ENCODE data around the gene RASSF4. TPM values are rescaled to one million over a fixed set of nuclear protein-coding genes. Genes with fewer than 3 reads are reported as not detected.

Gene RASSF4
- total RNA-seq, 1 experiment from 2014 or later: not detected

DNA sequence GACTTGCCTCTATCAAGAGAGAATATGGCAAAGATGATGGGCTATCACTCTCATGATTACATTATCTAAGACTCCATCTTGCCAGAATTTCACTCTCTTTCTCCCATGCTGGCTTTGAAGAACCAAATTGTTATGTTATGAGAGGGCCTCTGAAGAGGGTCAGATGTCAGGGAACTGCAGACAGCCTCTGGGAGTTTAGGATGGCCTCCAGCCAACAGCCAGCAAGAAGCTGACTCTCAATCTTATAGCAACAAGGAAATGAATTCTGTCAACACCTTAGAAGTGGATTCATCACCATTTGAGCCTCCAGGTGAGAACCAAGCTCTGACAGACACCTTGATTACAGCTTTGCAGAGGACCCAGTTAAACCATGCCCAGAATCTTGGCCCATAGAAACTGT is 74.7 kb downstream of the RASSF4 start:
- ChIA-PET POLR2A (no interaction called here), CTCF (no interaction called here)
- H3K36me3 Mint-ChIP-seq (ENCODE audit: insufficient read depth, unreplicated experiment): peaks cover 7% of the 10 kb centered on the region
- peak; percentile 14 for DNase-seq (ENCODE audit: unreplicated experiment)
- TF ChIP-seq, protein P1, sequence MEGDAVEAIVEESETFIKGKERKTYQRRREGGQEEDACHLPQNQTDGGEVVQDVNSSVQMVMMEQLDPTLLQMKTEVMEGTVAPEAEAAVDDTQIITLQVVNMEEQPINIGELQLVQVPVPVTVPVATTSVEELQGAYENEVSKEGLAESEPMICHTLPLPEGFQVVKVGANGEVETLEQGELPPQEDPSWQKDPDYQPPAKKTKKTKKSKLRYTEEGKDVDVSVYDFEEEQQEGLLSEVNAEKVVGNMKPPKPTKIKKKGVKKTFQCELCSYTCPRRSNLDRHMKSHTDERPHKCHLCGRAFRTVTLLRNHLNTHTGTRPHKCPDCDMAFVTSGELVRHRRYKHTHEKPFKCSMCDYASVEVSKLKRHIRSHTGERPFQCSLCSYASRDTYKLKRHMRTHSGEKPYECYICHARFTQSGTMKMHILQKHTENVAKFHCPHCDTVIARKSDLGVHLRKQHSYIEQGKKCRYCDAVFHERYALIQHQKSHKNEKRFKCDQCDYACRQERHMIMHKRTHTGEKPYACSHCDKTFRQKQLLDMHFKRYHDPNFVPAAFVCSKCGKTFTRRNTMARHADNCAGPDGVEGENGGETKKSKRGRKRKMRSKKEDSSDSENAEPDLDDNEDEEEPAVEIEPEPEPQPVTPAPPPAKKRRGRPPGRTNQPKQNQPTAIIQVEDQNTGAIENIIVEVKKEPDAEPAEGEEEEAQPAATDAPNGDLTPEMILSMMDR (IDR thresholded peaks at IDR 0.05; ENCODE audit: unreplicated experiment): no peak
- no peak overlapping the region for H3K27ac Mint-ChIP-seq (ENCODE audit: low read depth, unreplicated experiment)
- BruUV-seq (replicated peaks): no TSS peak
- no peaks in the 10 kb centered on the region for H3K4me1 Mint-ChIP-seq (ENCODE audit: insufficient read depth, unreplicated experiment)
- intact Hi-C loops (cut with micrococcal nuclease): no loop called here
- no peaks in the 10 kb centered on the region for H3K27me3 Mint-ChIP-seq (ENCODE audit: insufficient read depth, unreplicated experiment)
- H3K9me3 Mint-ChIP-seq (ENCODE audit: unreplicated experiment): peaks cover 20% of the 10 kb centered on the region
- no peak overlapping the region for H3K4me3 Mint-ChIP-seq (ENCODE audit: unreplicated experiment)

DNA sequence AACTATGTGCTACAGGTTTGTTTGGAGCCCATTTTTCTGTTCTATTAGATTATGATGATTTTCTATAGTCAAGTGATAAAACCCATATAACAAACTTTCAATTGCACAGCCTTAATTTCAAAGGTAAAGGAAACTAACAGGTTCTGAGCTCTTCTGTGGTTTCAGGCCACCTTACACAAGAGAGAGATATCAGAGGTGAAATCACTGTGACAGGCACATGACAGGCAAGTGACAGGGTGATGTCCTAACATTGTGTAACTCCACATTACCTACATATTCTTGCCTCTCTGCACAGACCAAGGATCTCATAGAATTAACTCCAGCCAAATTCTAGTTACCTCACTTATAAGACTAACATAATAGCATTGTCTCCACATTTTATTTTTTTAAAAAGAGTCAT is 76.1 kb downstream of the RASSF4 start:
- ChIA-PET CTCF (interaction anchor here (0.6 kb wide), 1 partner anchor 1525 kb away, joined by 3 read pairs; no protein-coding TSS in a partner anchor), POLR2A (interaction anchor here (0.9 kb wide), 1 partner anchor 14 kb away, joined by 3 read pairs; no protein-coding TSS in a partner anchor)
- no peak overlapping the region for H3K27ac Mint-ChIP-seq (ENCODE audit: low read depth, unreplicated experiment)
- H3K36me3 Mint-ChIP-seq (ENCODE audit: insufficient read depth, unreplicated experiment): no peaks in the 10 kb centered on the region
- BruUV-seq (replicated peaks): no TSS peak
- H3K9me3 Mint-ChIP-seq (ENCODE audit: unreplicated experiment): peaks cover 10% of the 10 kb centered on the region
- intact Hi-C loops (cut with micrococcal nuclease): no loop called here
- no peak overlapping the region for H3K4me3 Mint-ChIP-seq (ENCODE audit: unreplicated experiment)
- no peaks in the 10 kb centered on the region for H3K27me3 Mint-ChIP-seq (ENCODE audit: insufficient read depth, unreplicated experiment)
- TF ChIP-seq, protein P1 (IDR thresholded peaks at IDR 0.05; ENCODE audit: unreplicated experiment): no peak
- H3K4me1 Mint-ChIP-seq (ENCODE audit: insufficient read depth, unreplicated experiment): no peaks in the 10 kb centered on the region
- DNase-seq (ENCODE audit: unreplicated experiment): no peak

DNA sequence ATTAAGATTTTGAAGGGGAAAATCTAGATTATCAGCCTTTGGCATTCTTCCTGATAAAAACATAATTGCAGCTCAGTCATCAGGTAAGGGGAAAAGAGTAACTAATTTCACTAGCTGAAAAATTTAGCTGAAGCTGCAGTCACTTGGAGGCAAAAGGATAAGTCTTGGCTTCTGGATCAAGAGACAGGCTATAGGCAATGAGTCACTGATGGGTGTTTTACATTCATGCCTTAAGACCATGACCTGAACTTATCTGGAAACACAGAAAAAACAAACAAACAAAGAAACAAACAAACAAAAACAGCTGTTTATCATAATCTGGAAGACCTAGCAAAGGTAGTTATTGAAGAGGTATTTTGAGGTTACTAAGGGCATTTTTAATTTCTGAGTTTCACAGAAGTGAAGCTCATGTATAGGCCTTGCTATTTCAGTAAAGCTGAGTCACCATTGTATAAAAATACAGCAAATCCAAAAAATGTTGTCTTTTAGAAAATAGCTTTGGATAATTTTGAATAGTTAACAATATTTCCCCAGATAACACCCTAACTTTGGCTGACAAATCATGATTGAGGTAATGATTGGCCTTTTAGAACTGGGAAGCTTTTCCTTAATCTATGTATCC is 81.4 kb downstream of the RASSF4 start:
- BruUV-seq (replicated peaks): no TSS peak
- H3K36me3 Mint-ChIP-seq (ENCODE audit: insufficient read depth, unreplicated experiment): no peaks in the 10 kb centered on the region
- peaks cover 6% of the 10 kb centered on the region for H3K4me1 Mint-ChIP-seq (ENCODE audit: insufficient read depth, unreplicated experiment)
- TF ChIP-seq, protein P1 (IDR thresholded peaks at IDR 0.05; ENCODE audit: unreplicated experiment): no peak
- no peak for DNase-seq (ENCODE audit: unreplicated experiment)
- intact Hi-C loops (cut with micrococcal nuclease): no loop called here
- H3K27ac Mint-ChIP-seq (ENCODE audit: low read depth, unreplicated experiment): no peak overlapping the region
- ChIA-PET CTCF (interaction anchor here (0.6 to 1.1 kb wide), 5 partner anchors 12 to 287 kb away, joined by 3 to 4 read pairs (median 3); no protein-coding TSS in a partner anchor), POLR2A (no interaction called here)
- no peaks in the 10 kb centered on the region for H3K9me3 Mint-ChIP-seq (ENCODE audit: unreplicated experiment)
- no peak overlapping the region for H3K4me3 Mint-ChIP-seq (ENCODE audit: unreplicated experiment)
- no peaks in the 10 kb centered on the region for H3K27me3 Mint-ChIP-seq (ENCODE audit: insufficient read depth, unreplicated experiment)

DNA sequence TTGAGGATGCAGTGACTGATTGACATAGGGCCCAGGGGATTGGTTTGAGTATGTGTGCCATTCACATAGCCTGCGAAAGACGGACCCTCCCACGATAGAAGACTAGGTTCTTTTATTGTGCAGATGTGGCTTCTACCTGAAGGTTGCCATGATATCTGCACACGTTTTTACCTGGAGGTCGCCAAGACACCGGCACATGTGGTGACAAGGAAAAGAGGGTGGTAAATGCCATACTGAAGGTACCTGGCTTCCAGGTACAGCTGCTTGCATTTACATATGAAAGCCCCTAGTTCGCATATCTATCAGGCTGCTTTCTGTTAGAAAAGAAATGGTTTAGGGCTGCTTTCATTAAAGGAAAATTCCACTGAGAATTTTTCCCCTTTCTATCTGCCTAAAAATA is 84.7 kb downstream of the RASSF4 start:
- no peak overlapping the region for H3K27ac Mint-ChIP-seq (ENCODE audit: low read depth, unreplicated experiment)
- ChIA-PET POLR2A (no interaction called here), CTCF (interaction anchor here (0.8 kb wide), 1 partner anchor 88 kb away, joined by 3 read pairs; no protein-coding TSS in a partner anchor)
- H3K9me3 Mint-ChIP-seq (ENCODE audit: unreplicated experiment): no peaks in the 10 kb centered on the region
- H3K27me3 Mint-ChIP-seq (ENCODE audit: insufficient read depth, unreplicated experiment): no peaks in the 10 kb centered on the region
- no peak overlapping the region for H3K4me3 Mint-ChIP-seq (ENCODE audit: unreplicated experiment)
- DNase-seq (ENCODE audit: unreplicated experiment): no peak
- H3K4me1 Mint-ChIP-seq (ENCODE audit: insufficient read depth, unreplicated experiment): peaks cover 6% of the 10 kb centered on the region
- TF ChIP-seq, protein P1 (IDR thresholded peaks at IDR 0.05; ENCODE audit: unreplicated experiment): no peak
- H3K36me3 Mint-ChIP-seq (ENCODE audit: insufficient read depth, unreplicated experiment): no peaks in the 10 kb centered on the region
- BruUV-seq (replicated peaks): no TSS peak
- intact Hi-C loops (cut with micrococcal nuclease): no loop called here

Other genes starting within 250 kb of the RASSF4 start
- not detected in 2 replicates for gene TMEM72, start 48.5 kb upstream of the RASSF4 start, total RNA-seq (2022)
- 0.76 and 0.84 TPM in 2 replicates for gene DEPP1, start 19.0 kb downstream of the RASSF4 start, total RNA-seq (2022)
- 7.2 and 8.5 TPM in 2 replicates for gene ZNF22, start 41.1 kb downstream of the RASSF4 start, total RNA-seq (2022)